ENCODE results near the gene TRAPPC11. TPM values are rescaled to one million over a fixed set of nuclear protein-coding genes. Genes with fewer than 3 reads are reported as not detected.

TRAPPC11 gene
- total and polyA plus RNA-seq, 8 donors: 8.6 to 19.2 (median 16.0) TPM

DNA sequence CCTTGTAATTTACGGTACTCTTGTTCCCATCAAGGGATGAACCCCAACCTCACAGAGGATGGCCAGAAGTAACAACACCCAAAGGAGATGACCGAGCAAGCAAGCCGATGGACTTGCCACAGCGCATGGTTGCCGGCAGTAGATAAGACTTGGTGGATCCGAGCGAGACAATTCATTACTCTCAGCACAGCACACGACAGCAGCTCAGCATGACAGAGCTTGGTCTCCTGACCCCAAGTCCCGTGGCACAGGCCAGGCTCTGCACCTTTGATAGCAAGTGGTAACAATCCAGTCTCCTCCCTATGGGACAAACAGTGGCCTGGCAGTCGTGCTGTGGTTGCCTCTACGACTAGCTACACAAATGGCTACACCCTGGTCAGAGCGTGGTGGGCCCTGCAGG lies 26.4 kb upstream of the TRAPPC11 start:
- H3K27ac ChIP-seq: no peak overlapping the region
- no peaks in the 10 kb centered on the region for H3K27me3 ChIP-seq
- no peak overlapping the region for H3K4me3 ChIP-seq
- intact Hi-C loops (cut with DNase I): no loop called here
- peaks cover 0 to 7% (median 6%) of the 10 kb centered on the region in 3 donors for H3K4me1 ChIP-seq
- peak in 1 of 6 donors; percentile 36 for DNase-seq
- WGBS, 2 donors: 91 to 92% methylated on average over 12 of the region's 12 CpGs
- no peaks in the 10 kb centered on the region for H3K36me3 ChIP-seq
- no peak for ATAC-seq
- no peak for FAIRE-seq
- TF ChIP-seq, protein P1, sequence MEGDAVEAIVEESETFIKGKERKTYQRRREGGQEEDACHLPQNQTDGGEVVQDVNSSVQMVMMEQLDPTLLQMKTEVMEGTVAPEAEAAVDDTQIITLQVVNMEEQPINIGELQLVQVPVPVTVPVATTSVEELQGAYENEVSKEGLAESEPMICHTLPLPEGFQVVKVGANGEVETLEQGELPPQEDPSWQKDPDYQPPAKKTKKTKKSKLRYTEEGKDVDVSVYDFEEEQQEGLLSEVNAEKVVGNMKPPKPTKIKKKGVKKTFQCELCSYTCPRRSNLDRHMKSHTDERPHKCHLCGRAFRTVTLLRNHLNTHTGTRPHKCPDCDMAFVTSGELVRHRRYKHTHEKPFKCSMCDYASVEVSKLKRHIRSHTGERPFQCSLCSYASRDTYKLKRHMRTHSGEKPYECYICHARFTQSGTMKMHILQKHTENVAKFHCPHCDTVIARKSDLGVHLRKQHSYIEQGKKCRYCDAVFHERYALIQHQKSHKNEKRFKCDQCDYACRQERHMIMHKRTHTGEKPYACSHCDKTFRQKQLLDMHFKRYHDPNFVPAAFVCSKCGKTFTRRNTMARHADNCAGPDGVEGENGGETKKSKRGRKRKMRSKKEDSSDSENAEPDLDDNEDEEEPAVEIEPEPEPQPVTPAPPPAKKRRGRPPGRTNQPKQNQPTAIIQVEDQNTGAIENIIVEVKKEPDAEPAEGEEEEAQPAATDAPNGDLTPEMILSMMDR (IDR thresholded peaks at IDR 0.05): no peak
- H3K9me3 ChIP-seq: no peaks in the 10 kb centered on the region

DNA sequence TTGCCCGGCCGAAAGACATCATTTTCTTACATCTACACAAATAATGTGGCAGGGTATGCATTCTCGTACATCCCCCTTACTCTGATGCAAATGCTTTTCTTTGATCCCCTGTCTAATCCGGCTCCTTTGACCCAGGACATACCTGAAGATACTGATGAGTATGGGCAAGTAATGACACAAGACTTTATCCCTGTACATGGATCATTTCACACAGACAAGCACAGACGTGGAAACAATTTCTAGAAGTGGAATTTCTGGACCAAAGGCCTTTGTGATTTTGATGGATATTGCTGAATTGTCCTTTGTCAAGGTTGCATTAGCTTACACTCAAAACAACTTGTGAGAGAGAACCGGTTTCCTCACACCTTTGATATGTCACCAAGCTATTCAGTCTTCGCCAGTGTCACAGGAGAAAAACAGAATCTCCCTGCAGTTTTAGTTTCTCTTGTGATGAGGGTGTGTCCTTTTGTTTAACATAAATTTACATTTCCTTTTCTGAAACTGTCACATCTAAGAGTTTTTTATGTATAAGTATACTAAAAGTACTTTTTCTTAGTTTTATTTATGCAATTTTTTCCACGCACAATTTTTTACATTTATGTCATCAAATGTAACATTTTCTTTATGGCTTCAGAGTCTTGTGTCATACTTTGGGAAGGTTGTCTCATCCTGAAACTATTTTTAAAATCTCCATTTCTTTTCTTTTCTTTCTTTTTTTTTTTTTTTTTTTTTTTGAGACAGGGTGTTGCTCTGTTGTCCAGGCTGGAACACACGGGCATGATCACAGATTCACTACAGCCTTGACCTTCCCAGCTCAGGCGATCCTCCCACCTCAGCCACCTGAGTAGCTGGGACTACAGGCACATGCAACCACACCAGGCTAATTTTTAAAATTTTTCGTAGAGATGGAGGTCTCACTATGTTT lies 25.4 kb upstream of the TRAPPC11 start:
- Histone ChIP-seq H3K27ac (no peak overlapping the region), H3K4me3 (no peak overlapping the region), H3K36me3 (no peaks in the 10 kb centered on the region), H3K9me3 (no peaks in the 10 kb centered on the region), H3K4me1 (peaks cover 0 to 8% (median 6%) of the 10 kb centered on the region in 3 donors), H3K27me3 (no peaks in the 10 kb centered on the region)
- intact Hi-C loops (cut with DNase I): no loop called here
- DNase-seq (no peak), FAIRE-seq (no peak), ATAC-seq (no peak)
- 76 to 80% methylated on average over 11 of the region's 11 CpGs for WGBS, 2 donors
- TF ChIP-seq, protein P1 (IDR thresholded peaks at IDR 0.05): no peak

DNA sequence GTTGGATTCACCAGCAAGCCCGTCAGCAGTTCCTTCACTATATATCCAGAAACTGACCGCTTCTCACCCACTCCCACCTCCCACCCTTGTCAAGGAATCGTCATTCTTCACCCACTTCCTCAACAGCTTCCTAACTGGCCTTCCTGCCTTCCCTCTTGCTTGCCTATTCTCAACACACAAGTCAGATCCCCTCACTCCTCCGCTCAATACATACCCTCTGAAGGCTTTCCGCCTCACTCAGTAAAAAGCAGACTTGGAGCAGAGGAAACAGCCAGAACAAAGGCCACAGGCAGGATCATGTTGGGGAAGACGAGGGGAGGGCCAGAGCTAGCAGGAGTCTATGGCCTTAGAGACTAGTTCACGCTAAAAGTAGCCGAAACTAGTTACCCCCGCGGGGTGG lies 23.8 kb upstream of the TRAPPC11 start:
- intact Hi-C loops (cut with DNase I): no loop called here
- no peak overlapping the region for H3K4me3 ChIP-seq
- no peaks in the 10 kb centered on the region for H3K9me3 ChIP-seq
- 84 to 90% methylated on average over 10 of the region's 10 CpGs for WGBS, 2 donors
- H3K27ac ChIP-seq: no peak overlapping the region
- DNase-seq: no peak
- no peaks in the 10 kb centered on the region for H3K27me3 ChIP-seq
- no peaks in the 10 kb centered on the region for H3K36me3 ChIP-seq
- peaks cover 0 to 8% (median 6%) of the 10 kb centered on the region in 3 donors for H3K4me1 ChIP-seq
- TF ChIP-seq, protein P1 (IDR thresholded peaks at IDR 0.05): no peak
- no peak for FAIRE-seq
- ATAC-seq: no peak

DNA sequence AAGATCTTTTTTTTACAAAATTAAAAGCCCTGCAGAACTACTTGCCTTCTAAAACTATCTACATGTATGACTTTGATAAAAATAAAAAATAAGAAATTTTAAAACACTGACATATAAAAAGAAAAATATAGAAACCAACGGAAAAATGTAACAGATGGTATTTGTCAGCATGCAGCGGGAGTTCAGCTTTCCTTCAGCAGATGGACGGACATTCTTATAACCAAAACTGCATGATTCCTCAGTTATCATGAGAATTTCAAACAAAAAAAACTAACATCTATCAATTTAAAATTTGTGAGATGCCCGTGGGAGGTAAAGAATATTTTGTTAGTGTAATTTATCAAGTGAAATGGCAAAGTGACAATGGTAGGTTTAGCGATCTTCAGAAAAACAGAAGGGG lies 23.4 kb upstream of the TRAPPC11 start:
- Histone ChIP-seq H3K27me3 (no peaks in the 10 kb centered on the region), H3K27ac (no peak overlapping the region), H3K9me3 (no peaks in the 10 kb centered on the region), H3K4me1 (peaks cover 0 to 8% (median 6%) of the 10 kb centered on the region in 3 donors), H3K36me3 (no peaks in the 10 kb centered on the region), H3K4me3 (no peak overlapping the region)
- ATAC-seq: no peak
- TF ChIP-seq, protein P1 (IDR thresholded peaks at IDR 0.05): no peak
- no peak for FAIRE-seq
- WGBS, 2 donors: 85 to 89% methylated on average over 5 of the region's 5 CpGs
- DNase-seq: no peak
- intact Hi-C loops (cut with DNase I): no loop called here

DNA sequence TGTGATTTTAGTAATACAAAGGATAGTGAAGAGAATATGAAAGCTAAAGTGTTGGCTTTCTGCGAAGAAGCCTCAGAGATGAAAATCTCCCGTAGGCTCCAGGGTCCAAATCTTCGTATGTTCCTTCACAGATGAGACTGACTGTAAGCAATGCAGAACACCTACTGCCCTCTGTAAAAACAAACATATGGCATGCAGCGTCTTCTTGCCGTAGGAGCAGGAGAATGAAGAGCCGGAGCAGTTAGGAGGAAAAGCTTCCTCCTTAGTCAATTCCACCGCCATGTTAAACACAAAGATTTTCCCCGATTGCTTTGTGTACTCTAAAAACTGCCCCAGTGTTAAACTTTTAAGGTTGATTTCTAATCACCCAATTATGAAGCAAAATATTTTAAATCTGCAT lies 22.6 kb upstream of the TRAPPC11 start:
- DNase-seq (peak in 1 of 6 donors; percentile 31), ATAC-seq (peak; percentile 66 to 86 (median 84)), FAIRE-seq (no peak)
- H3K4me3 ChIP-seq: peak overlapping the region in 2 of 4 donors; percentile 21 to 33
- no peaks in the 10 kb centered on the region for H3K9me3 ChIP-seq
- H3K27ac ChIP-seq: peak overlapping the region; percentile 31 to 77 (median 57)
- intact Hi-C loops (cut with DNase I): no loop called here
- H3K27me3 ChIP-seq: no peaks in the 10 kb centered on the region
- 22 to 30% methylated on average over 8 of the region's 8 CpGs for WGBS, 2 donors
- TF ChIP-seq, protein P1 (IDR thresholded peaks at IDR 0.05): no peak
- H3K36me3 ChIP-seq: no peaks in the 10 kb centered on the region
- peaks cover 0 to 8% (median 6%) of the 10 kb centered on the region in 3 donors for H3K4me1 ChIP-seq

Measured in pancreas (tissue), 10 donors.